DMS153 treated with DMSO at 0.1 percent for 48 hours (cell line): ENCODE data around the gene LDLRAD2.
"Not testable (repeated sequence)": the region's sequence is repeated elsewhere in the genome, so short reads cannot be mapped to it uniquely, and the experiment has no call there.

Experiments used
- DNase-seq: peaks from one replicate; lab custom pipeline; 2025; ENCODE audit not compliant: unreplicated experiment; lab: John Stamatoyannopoulos, UW

The LDLRAD2 gene

GRCh38 chr1:21823980-21824702 lies 12.1 kb downstream of the LDLRAD2 start:
- no peak for DNase-seq

- no peak for DNase-seq
Measured at GRCh38 chr1:21824926-21825325, 12.9 kb downstream of the LDLRAD2 start.

GRCh38 chr1:21825393-21825792 lies 13.3 kb downstream of the LDLRAD2 start:
- no peak for DNase-seq

GRCh38 chr1:21826694-21827093 lies 14.6 kb downstream of the LDLRAD2 start:
- not testable (repeated sequence) for DNase-seq

- DNase-seq, result no peak
Measured at GRCh38 chr1:21827141-21827679, 15.1 kb downstream of the LDLRAD2 start.

GRCh38 chr1:21828075-21828474 lies 16.0 kb downstream of the LDLRAD2 start:
- DNase-seq, result no peak

GRCh38 chr1:21828506-21829210 lies 16.6 kb downstream of the LDLRAD2 start:
- DNase-seq, result no peak

GRCh38 chr1:21829294-21829693 lies 17.2 kb downstream of the LDLRAD2 start:
- DNase-seq, result no peak

- DNase-seq, result no peak
Measured at GRCh38 chr1:21830792-21831453, 18.9 kb downstream of the LDLRAD2 start.

GRCh38 chr1:21831454-21831970 lies 19.4 kb downstream of the LDLRAD2 start:
- no peak for DNase-seq

GRCh38 chr1:21833392-21833976 lies 21.4 kb downstream of the LDLRAD2 start:
- no peak for DNase-seq

GRCh38 chr1:21834094-21834493 lies 22.0 kb downstream of the LDLRAD2 start:
- DNase-seq, result no peak

GRCh38 chr1:21834666-21835065 lies 22.6 kb downstream of the LDLRAD2 start:
- DNase-seq, result no peak

- DNase-seq, result no peak
Measured at GRCh38 chr1:21836010-21836409, 23.9 kb downstream of the LDLRAD2 start.

- DNase-seq, result no peak
Measured at GRCh38 chr1:21836729-21837128, 24.7 kb downstream of the LDLRAD2 start.

- DNase-seq, result no peak
Measured at GRCh38 chr1:21837476-21837875, 25.4 kb downstream of the LDLRAD2 start.

- no peak for DNase-seq
Measured at GRCh38 chr1:21838359-21839157, 26.5 kb downstream of the LDLRAD2 start.

- DNase-seq, result no peak
Measured at GRCh38 chr1:21839337-21840037, 27.4 kb downstream of the LDLRAD2 start.

GRCh38 chr1:21840981-21841380 lies 28.9 kb downstream of the LDLRAD2 start:
- no peak for DNase-seq
